Measurements from ENCODE around the gene FAM174C. TPM values are rescaled to one million over a fixed set of nuclear protein-coding genes. Genes with fewer than 3 reads are reported as not detected.

The FAM174C gene
- total RNA-seq, 2 experiments from 2014 or later = 74.8 to 76.1 TPM

GRCh38 chr19:1273263-1274041 is 1.9 kb upstream of the FAM174C start:
- H3K9me3 Mint-ChIP-seq = no peaks in the 10 kb centered on the region
- peaks cover 55% of the 10 kb centered on the region for H3K36me3 Mint-ChIP-seq
- peak overlapping the region; percentile 37 for H3K4me3 Mint-ChIP-seq
- no peaks in the 10 kb centered on the region for H3K27me3 Mint-ChIP-seq
- H3K27ac Mint-ChIP-seq = peak overlapping the region; percentile 73
- CTCF ChIA-PET = interaction anchor here (0.6 to 4.1 kb wide), 3 partner anchors 29 to 160 kb away, joined by 3 to 38 read pairs (median 4); no protein-coding TSS in a partner anchor
- intact Hi-C loops (cut with micrococcal nuclease) = no loop called here
- peaks cover 57% of the 10 kb centered on the region for H3K4me1 Mint-ChIP-seq (ENCODE audit: low read depth)
- no peak for DNase-seq
- POLR2A ChIA-PET = interaction anchor here (1.4 kb wide), 1 partner anchor 14 kb away, joined by 5 read pairs; no protein-coding TSS in a partner anchor

- Mint-ChIP-seq H3K4me1 (ENCODE audit: low read depth) (peaks cover 53% of the 10 kb centered on the region), H3K27ac (peak overlapping the region; percentile 73), H3K4me3 (peak overlapping the region; percentile 69), H3K9me3 (no peaks in the 10 kb centered on the region), H3K36me3 (peaks cover 55% of the 10 kb centered on the region), H3K27me3 (no peaks in the 10 kb centered on the region)
- ChIA-PET CTCF (interaction anchor here (0.6 to 4.1 kb wide), 3 partner anchors 30 to 161 kb away, joined by 3 to 38 read pairs (median 4); no protein-coding TSS in a partner anchor), POLR2A (no interaction called here)
- no peak for DNase-seq
- intact Hi-C loops (cut with micrococcal nuclease) = no loop called here
These were observed 1.1 kb upstream of the FAM174C start for GRCh38 chr19:1274081-1274851.

GRCh38 chr19:1274852-1275259 is 474 bp upstream of the FAM174C start:
- intact Hi-C loops (cut with micrococcal nuclease) = loop anchor here (1.0 to 5.0 kb wide), 4 partner anchors 14 to 237 kb away; partner anchors contain the start of genes ADAMTSL5, DAZAP1 and NDUFS7
- DNase-seq = no peak
- Mint-ChIP-seq H3K27ac (peak overlapping the region; percentile 73), H3K36me3 (peaks cover 58% of the 10 kb centered on the region), H3K9me3 (no peaks in the 10 kb centered on the region), H3K27me3 (no peaks in the 10 kb centered on the region), H3K4me3 (peak overlapping the region; percentile 69), H3K4me1 (ENCODE audit: low read depth) (peaks cover 56% of the 10 kb centered on the region)
- ChIA-PET CTCF (interaction anchor here (1.0 to 4.1 kb wide), 3 partner anchors 8 to 30 kb away, joined by 4 to 38 read pairs (median 7); no protein-coding TSS in a partner anchor), POLR2A (interaction anchor here (0.7 to 1.5 kb wide), 7 partner anchors 8 to 30 kb away, joined by 3 to 6 read pairs (median 4); no protein-coding TSS in a partner anchor)

GRCh38 chr19:1275976-1276627 is 772 bp downstream of the FAM174C start:
- intact Hi-C loops (cut with micrococcal nuclease) = loop anchor here (1.0 to 5.0 kb wide), 4 partner anchors 15 to 236 kb away; partner anchors contain the start of genes ADAMTSL5, DAZAP1 and NDUFS7
- ChIA-PET CTCF (interaction anchor here (1.3 kb wide), 1 partner anchor 27 kb away, joined by 4 read pairs; no protein-coding TSS in a partner anchor), POLR2A (interaction anchor here (1.3 to 1.5 kb wide), 3 partner anchors 10 to 24 kb away, joined by 3 to 6 read pairs (median 5); no protein-coding TSS in a partner anchor)
- no peak for DNase-seq
- Mint-ChIP-seq H3K27me3 (no peaks in the 10 kb centered on the region), H3K36me3 (peaks cover 48% of the 10 kb centered on the region), H3K27ac (peak overlapping the region; percentile 95), H3K4me3 (peak overlapping the region; percentile 86), H3K4me1 (ENCODE audit: low read depth) (peaks cover 50% of the 10 kb centered on the region), H3K9me3 (no peaks in the 10 kb centered on the region)

GRCh38 chr19:1276628-1277022 is 1.3 kb downstream of the FAM174C start:
- POLR2A ChIA-PET = interaction anchor here (0.6 kb wide), 1 partner anchor 145 kb away, joined by 3 read pairs; no protein-coding TSS in a partner anchor
- H3K9me3 Mint-ChIP-seq = no peaks in the 10 kb centered on the region
- peaks cover 44% of the 10 kb centered on the region for H3K4me1 Mint-ChIP-seq (ENCODE audit: low read depth)

GRCh38 chr19:1277061-1277460 is 1.7 kb downstream of the FAM174C start:
- Mint-ChIP-seq H3K9me3 (no peaks in the 10 kb centered on the region), H3K4me1 (ENCODE audit: low read depth) (peaks cover 40% of the 10 kb centered on the region), H3K27me3 (no peaks in the 10 kb centered on the region), H3K36me3 (peaks cover 38% of the 10 kb centered on the region), H3K4me3 (peak overlapping the region; percentile 86), H3K27ac (peak overlapping the region; percentile 95)
- intact Hi-C loops (cut with micrococcal nuclease) = loop anchor here (5.0 kb wide), 2 partner anchors 105 to 235 kb away; partner anchors contain the start of genes ADAMTSL5 and NDUFS7
- CTCF ChIA-PET = interaction anchor here (0.6 to 1.0 kb wide), 2 partner anchors 33 to 81 kb away, joined by 3 to 5 read pairs; no protein-coding TSS in a partner anchor
- no peak for DNase-seq
- POLR2A ChIA-PET = interaction anchor here (0.6 to 0.8 kb wide), 2 partner anchors 8 to 145 kb away, joined by 3 to 4 read pairs; partner anchors contain the start of gene CIRBP

More at GRCh38 chr19:1276628-1277022, 1.3 kb downstream of the FAM174C start:
- H3K27ac Mint-ChIP-seq = peak overlapping the region; percentile 95
- H3K36me3 Mint-ChIP-seq = peaks cover 42% of the 10 kb centered on the region
- peak; percentile 54 for DNase-seq
- intact Hi-C loops (cut with micrococcal nuclease) = loop anchor here (5.0 kb wide), 2 partner anchors 106 to 236 kb away; partner anchors contain the start of genes ADAMTSL5 and NDUFS7
- CTCF ChIA-PET = no interaction called here
- peak overlapping the region; percentile 86 for H3K4me3 Mint-ChIP-seq
- H3K27me3 Mint-ChIP-seq = no peaks in the 10 kb centered on the region

- H3K9me3 Mint-ChIP-seq = no peaks in the 10 kb centered on the region
- intact Hi-C loops (cut with micrococcal nuclease) = loop anchor here (5.0 kb wide), 2 partner anchors 104 to 234 kb away; partner anchors contain the start of genes ADAMTSL5 and NDUFS7
- CTCF ChIA-PET = interaction anchor here (1.0 kb wide), 1 partner anchor 34 kb away, joined by 5 read pairs; no protein-coding TSS in a partner anchor
- H3K36me3 Mint-ChIP-seq = peaks cover 29% of the 10 kb centered on the region
- no peak for DNase-seq
- no peaks in the 10 kb centered on the region for H3K27me3 Mint-ChIP-seq
- POLR2A ChIA-PET = interaction anchor here (2.9 kb wide), 1 partner anchor 9 kb away, joined by 10 read pairs; the partner anchor contains the start of gene CIRBP
- H3K27ac Mint-ChIP-seq = no peak overlapping the region
- peaks cover 31% of the 10 kb centered on the region for H3K4me1 Mint-ChIP-seq (ENCODE audit: low read depth)
- H3K4me3 Mint-ChIP-seq = no peak overlapping the region
These were observed 2.7 kb downstream of the FAM174C start for GRCh38 chr19:1278074-1278473.

- no peaks in the 10 kb centered on the region for H3K9me3 Mint-ChIP-seq
- H3K4me3 Mint-ChIP-seq = no peak overlapping the region
- intact Hi-C loops (cut with micrococcal nuclease) = loop anchor here (5.0 kb wide), 2 partner anchors 103 to 233 kb away; partner anchors contain the start of genes ADAMTSL5 and NDUFS7
- POLR2A ChIA-PET = interaction anchor here (2.9 kb wide), 1 partner anchor 10 kb away, joined by 10 read pairs; the partner anchor contains the start of gene CIRBP
- no peak for DNase-seq
- CTCF ChIA-PET = interaction anchor here (0.5 to 2.2 kb wide), 23 partner anchors 10 to 482 kb away, joined by 3 to 22 read pairs (median 3); partner anchors contain the start of genes ATP5F1D, CIRBP and PTBP1
- H3K27ac Mint-ChIP-seq = no peak overlapping the region
- H3K4me1 Mint-ChIP-seq (ENCODE audit: low read depth) = peaks cover 23% of the 10 kb centered on the region
- no peaks in the 10 kb centered on the region for H3K27me3 Mint-ChIP-seq
- H3K36me3 Mint-ChIP-seq = peaks cover 22% of the 10 kb centered on the region
These were observed 3.7 kb downstream of the FAM174C start for GRCh38 chr19:1278713-1279660.

- Mint-ChIP-seq H3K36me3 (peaks cover 17% of the 10 kb centered on the region), H3K4me3 (no peak overlapping the region), H3K9me3 (no peaks in the 10 kb centered on the region), H3K27ac (no peak overlapping the region), H3K27me3 (peaks cover 7% of the 10 kb centered on the region), H3K4me1 (ENCODE audit: low read depth) (peaks cover 21% of the 10 kb centered on the region)
- CTCF ChIA-PET = interaction anchor here (0.5 to 2.2 kb wide), 24 partner anchors 11 to 1279 kb away, joined by 3 to 22 read pairs (median 4); partner anchors contain the start of genes ATP5F1D, CIRBP and PTBP1
- POLR2A ChIA-PET = interaction anchor here (2.9 kb wide), 1 partner anchor 11 kb away, joined by 10 read pairs; the partner anchor contains the start of gene CIRBP
- intact Hi-C loops (cut with micrococcal nuclease) = loop anchor here (5.0 kb wide), 2 partner anchors 102 to 232 kb away; partner anchors contain the start of genes ADAMTSL5 and NDUFS7
- peak; percentile 88 for DNase-seq
These were observed 4.5 kb downstream of the FAM174C start for GRCh38 chr19:1279782-1280341.
